IPS DF 4.7 (cell line): ENCODE data around the gene CAPN3.
A peak's percentile ranks its signal among the peaks of the same experiment; 100 is the strongest.

ENCODE experiments used
- DNase-seq: peaks from one replicate; pipeline ENCODE4 v3.0.0-alpha.2; 2013; ENCODE audit warnings: low spot score; ENCODE audit errors: extremely low read depth

CAPN3 gene

GRCh38 chr15:42356851-42357250 is 2.5 kb upstream of the CAPN3 start:
- no peak for DNase-seq

- DNase-seq: no peak
Observed at GRCh38 chr15:42358141-42358540, 1.2 kb upstream of the CAPN3 start.

- no peak for DNase-seq
Observed at GRCh38 chr15:42359985-42360384, 684 bp downstream of the CAPN3 start.

- DNase-seq: no peak
Observed at GRCh38 chr15:42360535-42361112, 1.3 kb downstream of the CAPN3 start.

GRCh38 chr15:42363487-42363886 is 4.2 kb downstream of the CAPN3 start:
- DNase-seq: peak; percentile 53

- no peak for DNase-seq
Observed at GRCh38 chr15:42363942-42364341, 4.6 kb downstream of the CAPN3 start.

GRCh38 chr15:42364529-42364928 is 5.2 kb downstream of the CAPN3 start:
- DNase-seq: no peak

DNA sequence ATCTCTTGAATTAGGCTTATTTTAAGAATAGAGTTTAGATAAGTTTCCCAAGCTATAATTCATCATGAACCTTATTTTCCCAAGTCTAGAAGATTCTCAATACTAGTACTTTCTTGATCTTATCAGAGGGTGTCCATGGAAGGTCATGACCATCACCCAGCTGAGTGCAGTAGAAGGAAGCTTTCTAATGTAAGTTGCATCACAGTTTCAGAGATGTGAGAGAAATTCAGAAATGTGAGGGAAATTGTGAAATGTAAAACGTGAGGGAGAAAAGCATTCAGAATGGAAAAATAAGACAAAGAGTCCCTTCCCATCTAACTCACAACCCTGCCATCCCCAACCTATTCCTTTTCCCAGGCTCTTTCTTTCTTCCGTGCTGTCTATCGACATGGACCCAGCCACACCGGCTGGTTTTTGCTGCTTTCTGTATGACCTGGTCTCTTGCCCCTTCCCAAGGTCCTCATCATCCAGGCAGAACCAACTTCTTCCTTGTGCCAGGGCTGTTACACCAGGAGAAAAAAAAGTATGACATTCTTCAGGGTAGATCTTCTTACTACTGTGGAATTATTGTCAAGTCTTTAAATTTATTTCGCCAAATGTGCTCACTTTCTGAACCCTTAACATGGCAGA is 6.7 kb downstream of the CAPN3 start:
- no peak for DNase-seq

- no peak for DNase-seq
Observed at GRCh38 chr15:42367041-42367440, 7.7 kb downstream of the CAPN3 start.

GRCh38 chr15:42368096-42368495 is 8.8 kb downstream of the CAPN3 start:
- DNase-seq: no peak

- DNase-seq: no peak
Observed at GRCh38 chr15:42371096-42371495, 11.8 kb downstream of the CAPN3 start.

GRCh38 chr15:42373274-42373673 is 14.0 kb downstream of the CAPN3 start:
- DNase-seq: no peak

GRCh38 chr15:42373936-42374335 is 14.6 kb downstream of the CAPN3 start:
- DNase-seq: no peak

GRCh38 chr15:42374810-42375209 is 15.5 kb downstream of the CAPN3 start:
- DNase-seq: no peak

- no peak for DNase-seq
Observed at GRCh38 chr15:42375252-42375651, 16.0 kb downstream of the CAPN3 start.

DNA sequence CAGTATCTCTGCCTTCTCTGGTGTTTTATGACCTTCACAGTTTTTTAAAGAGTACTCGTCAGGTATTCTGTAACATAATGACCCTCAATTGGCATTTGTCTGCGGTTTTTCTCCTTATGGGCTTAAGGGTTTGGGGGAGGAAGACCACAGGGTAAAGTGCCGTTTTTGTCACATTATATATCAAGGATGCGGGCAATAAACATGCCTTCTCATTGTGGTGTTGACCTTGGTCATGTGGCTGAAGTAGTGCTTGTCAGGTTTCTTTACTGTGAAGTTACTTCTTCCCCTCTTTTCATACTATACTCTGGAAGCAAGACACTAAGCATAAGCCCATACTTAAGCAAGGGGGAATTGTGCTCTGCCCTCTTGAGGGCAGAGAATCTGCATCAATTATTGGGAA is 16.6 kb downstream of the CAPN3 start:
- no peak for DNase-seq

- no peak for DNase-seq
Observed at GRCh38 chr15:42378011-42378410, 18.7 kb downstream of the CAPN3 start.

DNA sequence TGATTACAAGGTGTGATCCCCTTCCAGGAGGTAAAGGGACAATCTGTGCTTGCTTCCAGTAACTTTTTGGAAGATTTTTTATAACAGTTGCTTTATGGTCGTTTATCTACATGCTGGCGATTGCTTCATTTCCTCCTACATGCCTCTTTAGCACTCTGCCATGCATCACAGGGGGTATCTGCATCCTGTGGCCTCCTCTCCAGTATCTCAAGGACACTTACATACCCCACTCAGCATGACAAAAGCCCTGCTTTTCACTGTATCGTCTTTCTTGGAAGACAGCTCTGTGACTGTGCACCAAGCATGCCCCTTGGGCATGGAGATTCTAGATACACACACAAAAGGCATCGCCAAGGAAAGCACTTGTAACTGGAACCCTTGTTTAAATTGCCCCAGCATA is 25.3 kb downstream of the CAPN3 start:
- no peak for DNase-seq

- DNase-seq: peak; percentile 60
Observed at GRCh38 chr15:42385206-42385979, 26.1 kb downstream of the CAPN3 start.

DNA sequence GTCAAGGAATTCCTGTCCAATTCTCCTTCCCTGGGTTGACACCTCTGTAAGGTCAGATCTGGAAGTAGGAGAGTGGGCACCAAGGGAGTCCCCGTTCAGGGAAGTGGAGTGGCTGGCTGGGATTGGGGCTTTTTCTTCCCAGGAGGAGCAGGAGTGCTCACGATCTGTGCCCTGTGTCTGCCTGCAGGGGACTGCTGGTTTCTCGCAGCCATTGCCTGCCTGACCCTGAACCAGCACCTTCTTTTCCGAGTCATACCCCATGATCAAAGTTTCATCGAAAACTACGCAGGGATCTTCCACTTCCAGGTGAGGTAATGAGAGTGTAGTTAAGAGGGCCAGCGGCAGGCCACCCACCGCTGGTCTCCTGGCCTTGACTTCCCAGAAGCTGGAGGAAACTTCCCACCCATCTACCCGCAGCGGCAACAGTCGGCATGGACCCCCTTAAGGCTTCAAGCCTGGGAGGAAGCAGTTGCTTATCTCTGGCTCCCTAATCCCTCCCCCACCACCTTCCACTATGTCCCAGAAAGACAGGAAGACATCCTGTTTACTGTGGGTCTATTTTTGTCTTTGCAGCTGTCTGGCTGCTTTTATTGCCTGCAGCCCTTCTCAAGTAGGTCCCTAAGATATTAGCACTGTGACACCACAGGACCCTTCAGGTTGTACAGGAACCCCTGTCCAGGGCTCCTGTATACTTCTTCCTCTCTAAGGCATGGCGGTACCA is 26.8 kb downstream of the CAPN3 start:
- no peak for DNase-seq

DNA sequence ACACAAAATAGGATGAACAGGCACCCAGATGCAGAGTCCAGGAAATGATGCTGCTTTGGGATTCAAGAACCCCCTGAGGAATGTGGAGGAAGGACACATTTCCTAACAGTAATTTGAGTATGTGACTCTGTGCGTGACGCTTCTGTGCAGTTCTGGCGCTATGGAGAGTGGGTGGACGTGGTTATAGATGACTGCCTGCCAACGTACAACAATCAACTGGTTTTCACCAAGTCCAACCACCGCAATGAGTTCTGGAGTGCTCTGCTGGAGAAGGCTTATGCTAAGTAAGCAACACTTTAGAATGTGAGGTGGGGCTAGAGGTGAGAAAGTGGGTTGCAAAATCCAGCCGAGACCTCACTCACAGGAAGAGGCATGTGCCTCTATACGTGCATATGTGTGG is 28.3 kb downstream of the CAPN3 start:
- DNase-seq: no peak
